ENCODE results near the gene PHYKPL.

- no peak for TF ChIP-seq RAD21 (conservative IDR thresholded peaks at IDR 0.05)
- no peak for TF ChIP-seq CTCF (IDR thresholded peaks at IDR 0.05; ENCODE audit: poor library complexity, severe bottlenecking)
- TF ChIP-seq EP300 (conservative IDR thresholded peaks at IDR 0.05; ENCODE audit: poor library complexity, severe bottlenecking) = no peak
Measured at GRCh38 chr5:178207183-178207916, 25.3 kb downstream of the PHYKPL start.

All from neural cell (in vitro differentiated cells).